ENCODE measurements around the gene PPM1J.

Gene PPM1J

GRCh38 chr1:112759228-112759627, 44.1 kb upstream of the PPM1J start:
- Histone ChIP-seq H3F3A (ENCODE audit: insufficient read depth, low read length) (no peaks in the 10 kb centered on the region), H3K4me3 (ENCODE audit: low read length) (no peak overlapping the region), H2AFZ (ENCODE audit: low read length) (no peak overlapping the region), H3K4me2 (ENCODE audit: low read depth, low read length) (no peak overlapping the region), H3K27ac (ENCODE audit: low read length) (no peak overlapping the region), H3K9me3 (replicated peaks; ENCODE audit: insufficient read depth, low read length) (no peaks in the 10 kb centered on the region), H3K27me3 (replicated peaks; ENCODE audit: insufficient read depth, low read length) (peaks cover 31% of the 10 kb centered on the region), H3K4me1 (ENCODE audit: low read length) (no peaks in the 10 kb centered on the region), H4K20me1 (ENCODE audit: insufficient read depth, low read length) (no peaks in the 10 kb centered on the region), H3K9me2 (replicated peaks; ENCODE audit: insufficient read depth, low read length) (no peaks in the 10 kb centered on the region), H3K9ac (ENCODE audit: low read length) (no peak overlapping the region), H3K79me2 (ENCODE audit: low read length) (no peaks in the 10 kb centered on the region), H3K36me3 (replicated peaks; ENCODE audit: insufficient read depth, low read length) (no peaks in the 10 kb centered on the region)
- DNase-seq, result no peak
- TF ChIP-seq EZH2 (optimal IDR thresholded peaks at IDR 0.05; ENCODE audit: low read depth, low read length) (no peak), CTCF (IDR thresholded peaks at IDR 0.05; ENCODE audit: low read length) (no peak), EZH2phosphoT487 (IDR thresholded peaks at IDR 0.05; ENCODE audit: low read length) (no peak)

DNA sequence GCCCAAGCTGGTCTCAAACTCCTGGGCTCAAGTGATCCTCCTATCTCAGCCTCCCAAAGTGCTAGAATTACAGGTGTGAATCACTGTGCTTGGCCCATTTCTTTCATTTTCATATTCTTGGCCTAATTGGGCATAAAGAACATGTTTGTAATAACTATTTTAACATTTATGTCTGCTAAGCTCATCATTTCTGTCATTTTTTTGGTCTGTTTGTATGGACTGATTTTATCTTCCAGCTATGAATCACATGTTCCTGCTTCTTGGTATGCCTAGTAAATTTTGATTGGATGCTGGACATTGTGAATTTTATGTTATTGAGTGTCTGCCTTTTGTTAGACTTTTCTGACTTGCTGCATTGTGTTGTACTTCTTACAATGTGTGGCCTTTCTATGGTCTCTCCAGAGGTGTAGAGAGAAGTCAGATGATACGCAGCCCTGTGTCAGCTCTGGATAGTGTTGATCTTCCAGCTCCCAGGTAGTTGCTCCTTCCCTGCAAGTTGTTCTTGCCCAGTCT, 39.0 kb upstream of the PPM1J start:
- H3K36me3 ChIP-seq (replicated peaks; ENCODE audit: insufficient read depth, low read length), result no peaks in the 10 kb centered on the region

GRCh38 chr1:112748396-112748795, 33.3 kb upstream of the PPM1J start:
- Histone ChIP-seq H3K9me2 (replicated peaks; ENCODE audit: insufficient read depth, low read length) (no peaks in the 10 kb centered on the region), H3K36me3 (replicated peaks; ENCODE audit: insufficient read depth, low read length) (no peaks in the 10 kb centered on the region), H3F3A (ENCODE audit: insufficient read depth, low read length) (no peaks in the 10 kb centered on the region), H3K79me2 (ENCODE audit: low read length) (no peaks in the 10 kb centered on the region), H4K20me1 (ENCODE audit: insufficient read depth, low read length) (no peaks in the 10 kb centered on the region), H3K4me3 (ENCODE audit: low read length) (no peak overlapping the region), H3K27me3 (replicated peaks; ENCODE audit: insufficient read depth, low read length) (no peaks in the 10 kb centered on the region), H3K9ac (ENCODE audit: low read length) (no peak overlapping the region), H3K9me3 (replicated peaks; ENCODE audit: insufficient read depth, low read length) (no peaks in the 10 kb centered on the region), H3K4me2 (ENCODE audit: low read depth, low read length) (no peak overlapping the region), H2AFZ (ENCODE audit: low read length) (no peak overlapping the region), H3K4me1 (ENCODE audit: low read length) (no peaks in the 10 kb centered on the region), H3K27ac (ENCODE audit: low read length) (no peak overlapping the region)
- no peak for DNase-seq
- no peak for TF ChIP-seq CTCF (IDR thresholded peaks at IDR 0.05; ENCODE audit: low read length)
- no peak for TF ChIP-seq EZH2phosphoT487 (IDR thresholded peaks at IDR 0.05; ENCODE audit: low read length)
- TF ChIP-seq EZH2 (optimal IDR thresholded peaks at IDR 0.05; ENCODE audit: low read depth, low read length), result no peak

More for the DNA sequence above, 39.0 kb upstream of the PPM1J start:
- Histone ChIP-seq H3K4me3 (ENCODE audit: low read length) (no peak overlapping the region), H3K9me2 (replicated peaks; ENCODE audit: insufficient read depth, low read length) (no peaks in the 10 kb centered on the region), H3K27ac (ENCODE audit: low read length) (no peak overlapping the region), H3K4me2 (ENCODE audit: low read depth, low read length) (no peak overlapping the region), H3K9me3 (replicated peaks; ENCODE audit: insufficient read depth, low read length) (no peaks in the 10 kb centered on the region), H4K20me1 (ENCODE audit: insufficient read depth, low read length) (no peaks in the 10 kb centered on the region), H3F3A (ENCODE audit: insufficient read depth, low read length) (no peaks in the 10 kb centered on the region), H3K4me1 (ENCODE audit: low read length) (no peaks in the 10 kb centered on the region), H3K9ac (ENCODE audit: low read length) (no peak overlapping the region), H2AFZ (ENCODE audit: low read length) (no peak overlapping the region), H3K27me3 (replicated peaks; ENCODE audit: insufficient read depth, low read length) (peaks cover 8% of the 10 kb centered on the region), H3K79me2 (ENCODE audit: low read length) (no peaks in the 10 kb centered on the region)
- DNase-seq, result no peak
- TF ChIP-seq EZH2phosphoT487 (IDR thresholded peaks at IDR 0.05; ENCODE audit: low read length) (no peak), CTCF (IDR thresholded peaks at IDR 0.05; ENCODE audit: low read length) (no peak), EZH2 (optimal IDR thresholded peaks at IDR 0.05; ENCODE audit: low read depth, low read length) (no peak)
